H1 (cell line): ENCODE measurements around the gene TFAP2A. TPM values are rescaled to one million over a fixed set of nuclear protein-coding genes. Genes with fewer than 3 reads are reported as not detected.
A peak's percentile ranks its signal among the peaks of the same experiment; 100 is the strongest.

Source experiments
- CBX8 ChIP-seq: fragments of 300-800, 300-1000 bp; sonication (generic); IDR thresholded peaks from 2 replicates; pipeline ENCODE4 v1.7.1; 2016; ENCODE audit warnings: low read depth, low read length, borderline replicate concordance
- E2F6 ChIP-seq: IDR thresholded peaks from 2 replicates; pipeline ENCODE4 v1.6.1; 2012; ENCODE audit warnings: inconsistent platforms
- EZH2 ChIP-seq: fragments of 200-600 bp; sonication (generic); IDR thresholded peaks from 2 replicates; pipeline ENCODE4 v1.7.1; 2012; ENCODE audit warnings: low read depth, mild to moderate bottlenecking, moderate library complexity, low read length, inconsistent platforms; ENCODE audit not compliant: severe bottlenecking
- FOSL1 ChIP-seq: IDR thresholded peaks from 2 replicates; pipeline ENCODE4 v1.6.1; 2011; ENCODE audit warnings: mild to moderate bottlenecking, low read depth, low read length, moderate library complexity; ENCODE audit not compliant: insufficient read depth
- POLR2A ChIP-seq, 2 experiments: IDR thresholded peaks; 1 replicate in 1 of 2; 2 replicates in 1 of 2; pipeline ENCODE4 v1.6.1; 2011; ENCODE audit warnings: low read depth in 2 of 2, low read length in 2 of 2, mild to moderate bottlenecking in 2 of 2; ENCODE audit errors: control extremely low read depth in 1 of 2
- POU5F1 ChIP-seq: IDR thresholded peaks from 2 replicates; pipeline ENCODE4 v1.6.1; 2011; ENCODE audit warnings: low read depth, mild to moderate bottlenecking, low read length, moderate library complexity
- RAD21 ChIP-seq, 2 experiments: IDR thresholded peaks in 1 of 2; conservative IDR thresholded peaks in 1 of 2; 2 replicates each; pipeline ENCODE4 v1.6.1; 2011; ENCODE audit warnings: low read depth in 2 of 2, low read length in 2 of 2, improper control_type of control experiment in 1 of 2, inconsistent platforms in 1 of 2, mild to moderate bottlenecking in 1 of 2, moderate library complexity in 1 of 2
- RFX5 ChIP-seq: IDR thresholded peaks from 2 replicates; pipeline ENCODE4 v1.6.1; 2011; ENCODE audit warnings: low read depth, low read length, improper control_type of control experiment, borderline replicate concordance
- RXRA ChIP-seq: IDR thresholded peaks from 2 replicates; pipeline ENCODE4 v1.6.1; 2011; ENCODE audit warnings: low read depth, mild to moderate bottlenecking, low read length, moderate library complexity; ENCODE audit not compliant: insufficient read depth
- SIRT6 ChIP-seq: IDR thresholded peaks from one replicate; pipeline ENCODE4 v1.7.1; 2012; ENCODE audit warnings: low read length, inconsistent platforms
- SUZ12 ChIP-seq: fragments of 200-600 bp; sonication (generic); IDR thresholded peaks from 2 replicates; pipeline ENCODE4 v1.6.1; 2012; ENCODE audit warnings: mild to moderate bottlenecking, inconsistent platforms, low read length, moderate library complexity, mixed read lengths
- TEAD4 ChIP-seq: IDR thresholded peaks from 2 replicates; pipeline ENCODE4 v1.6.1; 2012; ENCODE audit warnings: low read depth, low read length, inconsistent platforms, mixed read lengths
- polyA plus RNA-seq, 7 experiments: library from polyadenylated mRNA; depleted of rRNA in 3 of 7; stranded (reverse) in 5 of 7; unstranded in 2 of 7; fragments of >200 nt in 5 of 7; fragments of 200-250 nt in 2 of 7; gene quantifications; 1 replicate in 5 of 7; 2 replicates in 1 of 7; 4 replicates in 1 of 7; pipeline versions ENCODE4 v1.2.1 to v1.2.3, GENCODE V29; 2011 to 2013; ENCODE audit warnings: missing spikeins in 2 of 7, mixed read lengths in 2 of 7
- total RNA-seq: library from RNA; stranded (reverse); fragmentation: NEBNext Ultra II Directional; extraction: Animal tissue kit (Norgen Biotek cat#: 25700); gene quantifications from 2 replicates; pipeline ENCODE4 v1.2.1, GENCODE V29; 2021

The TFAP2A gene
- total and polyA plus RNA-seq, 2 of the 8 experiments (the other 6 are each of a cell fraction or from before 2014, with no cell fraction given) = 0.23 TPM; not detected in 1

- TF ChIP-seq FOSL1 (no peak), RAD21 (IDR thresholded peaks at IDR 0.05 in 1 of 2, conservative IDR thresholded peaks at IDR 0.05 in 1 of 2; ENCODE audit: low read depth in 2 of 2, low read length in 2 of 2) (no peak), TEAD4 (no peak), CBX8 (no peak), E2F6 (no peak), POU5F1 (no peak), POLR2A (IDR thresholded peaks at IDR 0.05; ENCODE audit: control extremely low read depth in 1 of 2, low read depth in 2 of 2, low read length in 2 of 2) (no peak), RFX5 (no peak), EZH2 (peak; percentile 44), RXRA (no peak), SUZ12 (peak; percentile 55), SIRT6 (no peak)
These were observed 21.2 kb downstream of the TFAP2A start (continued) for GRCh38 chr6:10393544-10394225.
